ENCODE data around the gene SCAF4.

- TF ChIP-seq, protein P1, sequence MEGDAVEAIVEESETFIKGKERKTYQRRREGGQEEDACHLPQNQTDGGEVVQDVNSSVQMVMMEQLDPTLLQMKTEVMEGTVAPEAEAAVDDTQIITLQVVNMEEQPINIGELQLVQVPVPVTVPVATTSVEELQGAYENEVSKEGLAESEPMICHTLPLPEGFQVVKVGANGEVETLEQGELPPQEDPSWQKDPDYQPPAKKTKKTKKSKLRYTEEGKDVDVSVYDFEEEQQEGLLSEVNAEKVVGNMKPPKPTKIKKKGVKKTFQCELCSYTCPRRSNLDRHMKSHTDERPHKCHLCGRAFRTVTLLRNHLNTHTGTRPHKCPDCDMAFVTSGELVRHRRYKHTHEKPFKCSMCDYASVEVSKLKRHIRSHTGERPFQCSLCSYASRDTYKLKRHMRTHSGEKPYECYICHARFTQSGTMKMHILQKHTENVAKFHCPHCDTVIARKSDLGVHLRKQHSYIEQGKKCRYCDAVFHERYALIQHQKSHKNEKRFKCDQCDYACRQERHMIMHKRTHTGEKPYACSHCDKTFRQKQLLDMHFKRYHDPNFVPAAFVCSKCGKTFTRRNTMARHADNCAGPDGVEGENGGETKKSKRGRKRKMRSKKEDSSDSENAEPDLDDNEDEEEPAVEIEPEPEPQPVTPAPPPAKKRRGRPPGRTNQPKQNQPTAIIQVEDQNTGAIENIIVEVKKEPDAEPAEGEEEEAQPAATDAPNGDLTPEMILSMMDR (IDR thresholded peaks at IDR 0.05; ENCODE audit: insufficient read depth, low read depth, low read length), result no peak
- no peak for TF ChIP-seq EZH2 (IDR thresholded peaks at IDR 0.05; ENCODE audit: insufficient read depth, low read length)
Observed at GRCh38 chr21:31696424-31696823, 35.5 kb downstream of the SCAF4 start.
